Glutamatergic neuron (in vitro differentiated cells): ENCODE data around the gene P2RX3. TPM values are rescaled to one million over a fixed set of nuclear protein-coding genes. Genes with fewer than 3 reads are reported as not detected.
"Not testable (repeated sequence)": the region's sequence is repeated elsewhere in the genome, so short reads cannot be mapped to it uniquely, and the experiment has no call there.

Source experiments
- DNase-seq: peaks from one replicate; pipeline ENCODE4 v3.0.0; 2022
- H3K27ac Mint-ChIP-seq: one replicate; pipeline ENCODE4 v1.8.0; 2020; ENCODE audit warnings: mild to moderate bottlenecking, mixed read lengths, inconsistent platforms; ENCODE audit not compliant: unreplicated experiment
- H3K27me3 Mint-ChIP-seq: one replicate; pipeline ENCODE4 v1.8.0; 2020; ENCODE audit warnings: mild to moderate bottlenecking, moderate library complexity, mixed read lengths, inconsistent platforms; ENCODE audit not compliant: unreplicated experiment
- H3K36me3 Mint-ChIP-seq: one replicate; pipeline ENCODE4 v1.8.0; 2020; ENCODE audit warnings: mild to moderate bottlenecking, mixed read lengths, inconsistent platforms; ENCODE audit not compliant: unreplicated experiment
- H3K4me1 Mint-ChIP-seq: one replicate; pipeline ENCODE4 v1.8.0; 2020; ENCODE audit warnings: mild to moderate bottlenecking, low read depth, mixed read lengths, inconsistent platforms; ENCODE audit not compliant: unreplicated experiment
- H3K4me3 Mint-ChIP-seq: one replicate; pipeline ENCODE4 v1.8.0; 2020; ENCODE audit warnings: mild to moderate bottlenecking, mixed read lengths, inconsistent platforms; ENCODE audit not compliant: unreplicated experiment
- H3K9me3 Mint-ChIP-seq: one replicate; pipeline ENCODE4 v1.8.0; 2020; ENCODE audit warnings: mild to moderate bottlenecking, moderate library complexity, mixed read lengths, inconsistent platforms; ENCODE audit not compliant: unreplicated experiment
- CTCF ChIP-seq: fragments of 200-600 bp; sonication (generic); IDR thresholded peaks from one replicate; pipeline ENCODE4 v1.5.0; 2021; ENCODE audit not compliant: partially characterized antibody, unreplicated experiment
- total RNA-seq: library from RNA; stranded (reverse); fragmentation: NEBNext Ultra II Directional; extraction: Animal tissue kit (Norgen Biotek cat#: 25700); gene quantifications from one replicate; pipeline ENCODE4 v1.2.1, GENCODE V29; 2021; ENCODE audit not compliant: unreplicated experiment

The P2RX3 gene
- total RNA-seq, 1 donor from 2014 or later = 496 TPM

GRCh38 chr11:57399972-57400578, 61.9 kb downstream of the P2RX3 start:
- H3K27me3 Mint-ChIP-seq = peaks cover 3% of the 10 kb centered on the region
- H3K4me1 Mint-ChIP-seq = no peaks in the 10 kb centered on the region
- no peak for DNase-seq
- no peak overlapping the region for H3K27ac Mint-ChIP-seq
- peaks cover 4% of the 10 kb centered on the region for H3K9me3 Mint-ChIP-seq
- H3K36me3 Mint-ChIP-seq = no peaks in the 10 kb centered on the region
- TF ChIP-seq CTCF = no peak
- no peak overlapping the region for H3K4me3 Mint-ChIP-seq

GRCh38 chr11:57402188-57403002, 64.2 kb downstream of the P2RX3 start:
- Mint-ChIP-seq H3K4me1 (no peaks in the 10 kb centered on the region), H3K9me3 (peaks cover 5% of the 10 kb centered on the region), H3K36me3 (no peaks in the 10 kb centered on the region), H3K27ac (no peak overlapping the region), H3K4me3 (no peak overlapping the region), H3K27me3 (peaks cover 3% of the 10 kb centered on the region)
- DNase-seq = no peak
- no peak for TF ChIP-seq CTCF

- DNase-seq, H3K36me3 Mint-ChIP-seq, H3K4me1 Mint-ChIP-seq, H3K27ac Mint-ChIP-seq, H3K27me3 Mint-ChIP-seq, H3K4me3 Mint-ChIP-seq, H3K9me3 Mint-ChIP-seq: not testable (repeated sequence)
Measured at GRCh38 chr11:57403003-57403801, 65.0 kb downstream of the P2RX3 start.

GRCh38 chr11:57403802-57404147, 65.6 kb downstream of the P2RX3 start:
- peaks cover 3% of the 10 kb centered on the region for H3K27me3 Mint-ChIP-seq
- DNase-seq = no peak
- H3K4me1 Mint-ChIP-seq = no peaks in the 10 kb centered on the region
- H3K9me3 Mint-ChIP-seq = peaks cover 5% of the 10 kb centered on the region
- no peak overlapping the region for H3K4me3 Mint-ChIP-seq
- no peaks in the 10 kb centered on the region for H3K36me3 Mint-ChIP-seq
- no peak overlapping the region for H3K27ac Mint-ChIP-seq
- TF ChIP-seq CTCF = no peak

GRCh38 chr11:57405271-57405860, 67.2 kb downstream of the P2RX3 start:
- no peak overlapping the region for H3K27ac Mint-ChIP-seq
- DNase-seq = no peak

More at GRCh38 chr11:57405271-57405860, 67.2 kb downstream of the P2RX3 start:
- no peak overlapping the region for H3K4me3 Mint-ChIP-seq
- no peaks in the 10 kb centered on the region for H3K4me1 Mint-ChIP-seq
- H3K36me3 Mint-ChIP-seq = no peaks in the 10 kb centered on the region
- peaks cover 8% of the 10 kb centered on the region for H3K9me3 Mint-ChIP-seq
- H3K27me3 Mint-ChIP-seq = peaks cover 3% of the 10 kb centered on the region
- no peak for TF ChIP-seq CTCF
